ENCODE results near the gene TAS2R50.

DNA sequence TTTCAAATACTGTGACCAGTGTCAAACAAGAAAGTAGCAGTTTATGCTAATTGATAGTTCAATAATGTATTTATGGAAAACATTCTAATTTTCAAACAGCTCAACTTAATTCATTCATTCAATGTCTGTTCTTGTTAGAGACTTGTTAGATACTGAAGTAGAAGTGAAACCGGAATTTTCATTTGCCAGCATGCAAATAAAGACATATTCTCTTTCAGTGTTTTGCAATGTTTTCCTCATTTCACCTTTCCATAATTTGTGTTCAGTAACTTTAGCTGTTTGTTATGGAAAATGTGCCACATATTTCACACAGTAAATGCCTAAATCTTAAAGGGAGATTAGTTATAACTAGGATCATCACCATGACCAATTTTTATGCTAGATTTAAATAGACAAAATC lies 21.2 kb downstream of the TAS2R50 start:
- TF ChIP-seq, protein P1, sequence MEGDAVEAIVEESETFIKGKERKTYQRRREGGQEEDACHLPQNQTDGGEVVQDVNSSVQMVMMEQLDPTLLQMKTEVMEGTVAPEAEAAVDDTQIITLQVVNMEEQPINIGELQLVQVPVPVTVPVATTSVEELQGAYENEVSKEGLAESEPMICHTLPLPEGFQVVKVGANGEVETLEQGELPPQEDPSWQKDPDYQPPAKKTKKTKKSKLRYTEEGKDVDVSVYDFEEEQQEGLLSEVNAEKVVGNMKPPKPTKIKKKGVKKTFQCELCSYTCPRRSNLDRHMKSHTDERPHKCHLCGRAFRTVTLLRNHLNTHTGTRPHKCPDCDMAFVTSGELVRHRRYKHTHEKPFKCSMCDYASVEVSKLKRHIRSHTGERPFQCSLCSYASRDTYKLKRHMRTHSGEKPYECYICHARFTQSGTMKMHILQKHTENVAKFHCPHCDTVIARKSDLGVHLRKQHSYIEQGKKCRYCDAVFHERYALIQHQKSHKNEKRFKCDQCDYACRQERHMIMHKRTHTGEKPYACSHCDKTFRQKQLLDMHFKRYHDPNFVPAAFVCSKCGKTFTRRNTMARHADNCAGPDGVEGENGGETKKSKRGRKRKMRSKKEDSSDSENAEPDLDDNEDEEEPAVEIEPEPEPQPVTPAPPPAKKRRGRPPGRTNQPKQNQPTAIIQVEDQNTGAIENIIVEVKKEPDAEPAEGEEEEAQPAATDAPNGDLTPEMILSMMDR (IDR thresholded peaks at IDR 0.05): no peak
- TF ChIP-seq ESRRA (CRISPR knock-in tag; IDR thresholded peaks at IDR 0.05; ENCODE audit: borderline replicate concordance) (no peak), CREM (CRISPR knock-in tag; IDR thresholded peaks at IDR 0.05) (no peak), MAX (CRISPR knock-in tag; IDR thresholded peaks at IDR 0.05) (no peak), ZNF281 (CRISPR knock-in tag; IDR thresholded peaks at IDR 0.05) (no peak), TEAD4 (CRISPR knock-in tag; IDR thresholded peaks at IDR 0.05) (no peak), HMGA2 (CRISPR knock-in tag; IDR thresholded peaks at IDR 0.05) (no peak), NFYB (CRISPR knock-in tag; conservative IDR thresholded peaks at IDR 0.05; ENCODE audit: low read depth) (no peak), NR2C2 (CRISPR knock-in tag; IDR thresholded peaks at IDR 0.05) (no peak), ZNF121 (CRISPR knock-in tag; IDR thresholded peaks at IDR 0.05) (no peak), TCF7 (CRISPR knock-in tag; IDR thresholded peaks at IDR 0.05; ENCODE audit: low read depth) (no peak)
- TF ChIP-seq, protein P2, sequence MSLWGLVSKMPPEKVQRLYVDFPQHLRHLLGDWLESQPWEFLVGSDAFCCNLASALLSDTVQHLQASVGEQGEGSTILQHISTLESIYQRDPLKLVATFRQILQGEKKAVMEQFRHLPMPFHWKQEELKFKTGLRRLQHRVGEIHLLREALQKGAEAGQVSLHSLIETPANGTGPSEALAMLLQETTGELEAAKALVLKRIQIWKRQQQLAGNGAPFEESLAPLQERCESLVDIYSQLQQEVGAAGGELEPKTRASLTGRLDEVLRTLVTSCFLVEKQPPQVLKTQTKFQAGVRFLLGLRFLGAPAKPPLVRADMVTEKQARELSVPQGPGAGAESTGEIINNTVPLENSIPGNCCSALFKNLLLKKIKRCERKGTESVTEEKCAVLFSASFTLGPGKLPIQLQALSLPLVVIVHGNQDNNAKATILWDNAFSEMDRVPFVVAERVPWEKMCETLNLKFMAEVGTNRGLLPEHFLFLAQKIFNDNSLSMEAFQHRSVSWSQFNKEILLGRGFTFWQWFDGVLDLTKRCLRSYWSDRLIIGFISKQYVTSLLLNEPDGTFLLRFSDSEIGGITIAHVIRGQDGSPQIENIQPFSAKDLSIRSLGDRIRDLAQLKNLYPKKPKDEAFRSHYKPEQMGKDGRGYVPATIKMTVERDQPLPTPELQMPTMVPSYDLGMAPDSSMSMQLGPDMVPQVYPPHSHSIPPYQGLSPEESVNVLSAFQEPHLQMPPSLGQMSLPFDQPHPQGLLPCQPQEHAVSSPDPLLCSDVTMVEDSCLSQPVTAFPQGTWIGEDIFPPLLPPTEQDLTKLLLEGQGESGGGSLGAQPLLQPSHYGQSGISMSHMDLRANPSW (CRISPR knock-in tag; conservative IDR thresholded peaks at IDR 0.05; ENCODE audit: low read depth): no peak
